Peyer's patch (tissue), 4 donors: ENCODE measurements around the gene CAPN1.

Experiments
- CTCF ChIP-seq, 6 experiments: fragments of 450-650 bp in 4 of 6; fragments of 200-600 bp in 2 of 6; sonication (generic) in 1 of 6; IDR thresholded peaks; one replicate each; pipeline ENCODE4 v1.5.1; 2017 to 2019; ENCODE audit warnings: antibody characterized with exemption in 6 of 6, mild to moderate bottlenecking in 3 of 6, moderate library complexity in 1 of 6
- POLR2A ChIP-seq, 2 donors: fragments of 450-650 bp; IDR thresholded peaks; one replicate each; pipeline ENCODE4 v1.5.1; 2017; ENCODE audit warnings: antibody characterized with exemption in 2 of 2, mild to moderate bottlenecking in 2 of 2, moderate library complexity in 2 of 2

DNA sequence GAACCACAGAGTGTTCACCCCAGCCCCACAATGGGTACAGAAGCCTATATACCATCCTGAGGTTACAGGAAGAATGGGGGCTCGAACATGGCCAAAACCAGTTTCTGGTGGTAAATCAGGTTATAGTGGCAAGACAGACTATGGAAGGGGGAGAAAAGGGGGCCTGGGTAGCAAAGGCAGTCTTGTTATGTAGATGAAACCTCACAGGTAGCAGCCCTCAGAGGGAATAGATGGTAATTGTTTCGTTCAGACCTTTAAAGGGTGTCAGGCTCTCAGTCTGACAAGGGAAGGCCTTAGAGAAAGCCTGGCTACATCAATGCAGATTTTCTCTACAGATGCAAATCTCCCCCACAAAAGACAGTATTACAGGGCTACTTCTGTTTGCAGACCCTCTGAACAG is 3.4 kb downstream of the CAPN1 start:
- no peak for TF ChIP-seq CTCF (IDR thresholded peaks at IDR 0.05)
- no peak for TF ChIP-seq POLR2A (IDR thresholded peaks at IDR 0.05)
